PC-9 (cell line): Measurements from ENCODE around the gene HGD.
"Not testable (repeated sequence)": the region's sequence is repeated elsewhere in the genome, so short reads cannot be mapped to it uniquely, and the experiment has no call there.

ENCODE experiments used
- CTCF ChIP-seq: fragments of 200-600 bp; sonication (generic); conservative IDR thresholded peaks from 2 replicates; pipeline ENCODE4 v1.6.1; 2017; ENCODE audit warnings: mixed run types, antibody characterized with exemption, mild to moderate bottlenecking, moderate library complexity
- EZH2 ChIP-seq: fragments of 200-600 bp; sonication (generic); IDR thresholded peaks from 2 replicates; pipeline ENCODE4 v1.8.0; 2017; ENCODE audit warnings: antibody characterized with exemption, low read depth

GRCh38 chr3:120719167-120719834 lies 37.3 kb upstream of the HGD start:
- not testable (repeated sequence) for TF ChIP-seq EZH2, CTCF
